SK-MEL-5 (cell line): ENCODE measurements around the gene KRR1. TPM values are rescaled to one million over a fixed set of nuclear protein-coding genes. Genes with fewer than 3 reads are reported as not detected.
A peak's percentile ranks its signal among the peaks of the same experiment; 100 is the strongest.

Source experiments
- DNase-seq: peaks from one replicate; pipeline ENCODE4 v3.0.0-alpha.2; 2016; ENCODE audit warnings: low read depth, low spot score
- in situ Hi-C: cut with HindIII; loops from 2 replicates; pipeline ENCODE4 v1.10.0; 2016; ENCODE audit warnings: low sequenced_read_pairs, high pct_unique_total_duplicates, low pct_unique_long_range_greater_than_20kb
- polyA plus RNA-seq, 2 experiments: library from polyadenylated mRNA; depleted of rRNA; stranded (reverse); fragments of >200 nt; gene quantifications; 2 replicates each; pipeline ENCODE4 v1.2.3, GENCODE V29; 2015
- total RNA-seq: library from RNA; depleted of rRNA; stranded (reverse); fragments of >200 nt; shearing (Covaris generic); gene quantifications from 2 replicates; pipeline ENCODE4 v1.2.3, GENCODE V29; 2014; rRNA removed

The KRR1 gene
- total RNA-seq, result 65.4 and 79.7 TPM in 2 replicates
- polyA plus RNA-seq (2015; cell fraction: cytosol; rRNA removed), result 33.4 and 51.3 TPM in 2 replicates
- polyA plus RNA-seq (2015; cell fraction: nucleus; rRNA removed), result 77.1 and 113 TPM in 2 replicates

DNA sequence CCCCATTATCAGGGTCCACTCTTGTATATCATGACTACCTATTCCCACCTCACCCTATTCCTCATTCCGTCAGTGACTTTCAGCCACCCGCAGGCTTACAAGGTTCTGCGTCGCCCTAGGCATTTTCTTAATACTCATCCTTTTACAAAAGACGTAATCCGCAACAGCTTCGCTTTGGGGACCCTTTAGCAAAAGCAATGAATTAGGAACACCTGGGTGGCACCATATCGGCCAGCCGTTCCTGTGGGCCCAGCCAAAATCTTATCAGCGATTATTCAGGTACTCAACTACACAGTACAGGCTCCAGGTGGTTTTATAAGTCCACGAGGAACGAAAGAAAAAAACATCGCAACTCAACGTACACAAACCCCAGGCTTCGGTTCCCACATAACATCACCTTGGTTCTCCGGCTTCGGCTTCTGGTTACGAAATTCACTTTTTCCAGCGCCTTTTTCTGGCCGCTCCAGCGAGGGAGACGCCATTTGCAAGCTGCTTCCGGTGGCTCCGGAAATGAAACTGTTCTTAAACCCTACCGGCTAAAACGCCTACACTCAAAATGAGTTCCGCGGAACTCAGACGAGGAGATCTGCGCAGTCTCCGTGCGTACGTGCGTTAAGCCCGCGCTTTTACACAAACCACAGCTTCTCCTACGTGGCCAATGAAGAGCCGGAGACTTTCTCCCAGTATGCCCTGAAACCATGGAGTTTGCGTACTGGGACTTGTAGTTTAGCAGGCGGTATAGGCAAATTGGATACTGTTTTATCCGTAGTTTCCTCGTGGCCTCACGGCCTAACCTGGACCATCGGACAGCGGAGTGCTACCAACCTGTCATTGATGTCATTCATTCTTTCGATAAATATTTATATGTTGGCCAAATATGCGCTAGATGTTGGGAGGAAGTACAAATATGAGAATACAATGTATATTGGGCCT lies at the start of gene KRR1:
Gene KRR1 (minus strand): TSS at position 494 of the 933 bp plus-strand sequence. CDS start 12 bp downstream, at position 482.
- in situ Hi-C loops, result no loop called here
- DNase-seq, result peak; percentile 99

DNA sequence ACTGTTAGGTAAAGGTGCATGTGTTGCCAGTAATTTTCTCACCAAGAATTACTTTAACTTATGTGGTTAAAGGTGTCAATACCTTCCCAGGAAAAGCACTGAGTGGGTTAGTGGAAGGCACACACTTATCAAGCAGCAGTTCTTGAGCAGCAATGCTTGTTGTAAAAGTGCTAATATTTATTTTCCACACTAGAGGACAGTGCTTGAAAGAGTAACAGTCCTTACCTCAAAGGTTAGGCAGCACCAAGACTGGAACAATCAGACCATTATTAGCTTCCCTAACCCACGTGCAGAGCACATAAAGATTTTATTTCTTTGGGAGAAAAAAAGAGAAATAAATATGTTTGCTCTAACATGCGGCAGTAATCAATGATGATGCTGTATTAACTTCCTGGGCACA lies 48.8 kb upstream of the KRR1 start:
- in situ Hi-C loops, result no loop called here
- DNase-seq, result peak; percentile 92

DNA sequence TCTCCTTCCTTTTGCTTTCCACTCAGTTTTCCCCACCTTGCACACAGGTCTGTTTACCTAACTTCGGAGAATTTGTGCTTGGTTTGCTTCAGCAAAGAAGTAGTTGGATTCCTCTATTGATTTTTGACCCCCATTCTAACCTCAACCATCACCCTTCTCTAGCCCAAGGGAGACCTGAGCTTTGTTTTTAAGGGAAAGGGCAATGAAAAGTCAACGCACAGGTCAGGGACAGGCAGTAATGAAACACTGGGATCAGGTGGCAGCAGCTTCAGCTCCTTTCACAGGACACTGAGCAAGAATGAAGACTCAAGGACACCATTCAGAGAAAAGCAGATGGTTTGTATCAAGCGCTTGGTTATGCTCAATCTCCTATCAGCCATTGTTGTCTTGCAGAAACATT lies 46.9 kb upstream of the KRR1 start:
- in situ Hi-C loops, result no loop called here
- DNase-seq, result no peak

DNA sequence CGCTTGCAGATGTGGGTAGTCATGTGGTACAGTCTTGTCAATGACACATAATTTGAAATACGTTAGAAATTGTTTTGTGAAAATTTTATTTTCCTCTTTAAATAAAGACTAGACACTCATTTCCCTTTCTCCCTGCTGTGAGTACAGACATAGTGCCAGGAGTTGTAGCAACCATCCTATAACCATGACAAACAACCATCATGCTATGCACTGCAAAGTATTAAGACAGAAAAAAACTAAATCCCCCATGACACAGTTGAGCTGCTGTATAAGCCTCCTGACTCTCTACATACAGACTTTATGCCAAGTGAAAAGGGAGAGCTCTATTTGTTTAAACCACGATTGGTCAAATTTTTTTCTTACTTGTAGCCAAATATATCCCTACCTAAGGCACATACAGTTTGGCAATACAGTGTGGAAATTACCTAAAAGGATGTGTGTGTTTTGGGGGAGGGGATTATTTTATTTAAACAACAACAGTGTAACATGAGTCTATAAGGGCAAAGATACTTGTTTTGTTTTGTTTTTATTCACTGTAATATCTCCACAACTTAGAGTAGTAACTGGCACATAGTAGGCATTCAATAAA lies 45.0 kb upstream of the KRR1 start:
- DNase-seq, result peak; percentile 7
- in situ Hi-C loops, result no loop called here

DNA sequence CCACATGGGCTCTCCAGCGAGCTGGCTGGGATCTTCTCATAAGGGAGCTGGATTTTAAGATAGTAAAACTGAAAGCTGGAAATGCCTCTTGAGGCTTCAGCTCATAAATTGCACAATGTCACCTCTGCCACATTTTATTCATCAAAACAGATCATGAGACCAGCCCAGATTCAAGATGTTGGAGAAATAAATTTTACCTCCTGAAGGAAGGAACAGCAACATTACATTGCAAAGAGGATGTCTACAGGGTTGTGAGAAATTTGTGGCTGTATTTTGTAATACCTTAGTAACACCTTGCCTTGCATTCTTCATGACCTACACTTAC lies 43.1 kb upstream of the KRR1 start:
- DNase-seq, result no peak
- in situ Hi-C loops, result no loop called here

DNA sequence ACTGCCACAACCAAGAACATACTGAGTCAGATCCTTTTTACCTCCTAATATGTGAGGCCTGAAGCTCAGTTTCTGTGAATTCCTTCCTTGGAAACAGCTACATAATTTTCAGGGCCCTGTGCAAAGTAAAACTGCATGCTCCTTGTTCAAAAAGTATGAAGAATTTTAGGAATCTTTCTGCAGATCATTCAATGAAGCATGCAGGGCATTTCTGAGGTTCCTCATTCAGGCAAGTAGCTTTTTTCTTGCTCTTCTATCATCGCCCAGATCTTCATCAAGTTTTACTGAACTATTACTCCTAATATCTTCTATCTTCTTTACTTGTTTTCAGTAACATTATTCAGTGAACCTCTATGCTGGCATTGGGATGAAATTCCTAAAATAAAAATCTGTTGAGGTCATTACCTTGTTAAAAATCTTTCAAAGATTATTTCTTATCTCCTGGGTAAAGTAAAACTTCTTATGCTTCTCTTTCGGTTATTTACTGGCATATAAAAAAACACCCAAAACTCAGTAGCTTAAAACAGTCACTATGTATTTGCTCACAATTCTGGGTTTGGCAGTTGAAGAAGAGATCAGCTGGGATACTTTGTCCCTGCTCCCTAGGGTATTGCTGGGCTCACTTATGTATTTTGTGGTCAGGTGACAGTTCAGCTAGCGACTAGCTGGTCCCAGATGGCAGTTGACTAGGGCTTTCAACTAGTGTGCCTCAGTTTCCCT lies 42.6 kb upstream of the KRR1 start:
- DNase-seq, result peak; percentile 25
- in situ Hi-C loops, result no loop called here

DNA sequence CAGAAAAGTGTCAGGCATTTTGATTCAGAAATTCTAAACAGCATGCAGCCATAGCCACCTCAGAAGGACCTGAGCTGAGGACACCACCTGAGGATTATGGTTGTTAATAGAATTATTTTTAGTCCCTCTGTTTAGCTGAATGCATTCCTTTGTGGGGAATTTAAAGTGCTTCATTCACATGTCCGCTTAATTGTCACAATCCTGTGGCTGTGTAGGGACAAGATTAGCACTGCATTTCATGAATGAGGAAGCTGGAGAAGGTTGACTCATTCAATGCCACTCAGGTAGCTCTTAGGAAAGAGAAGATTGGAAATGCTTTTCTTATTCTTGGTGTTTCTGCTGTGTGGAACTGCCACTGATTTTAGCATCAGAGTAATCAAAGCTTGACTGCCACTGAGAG lies 42.0 kb upstream of the KRR1 start:
- DNase-seq, result no peak
- in situ Hi-C loops, result no loop called here

DNA sequence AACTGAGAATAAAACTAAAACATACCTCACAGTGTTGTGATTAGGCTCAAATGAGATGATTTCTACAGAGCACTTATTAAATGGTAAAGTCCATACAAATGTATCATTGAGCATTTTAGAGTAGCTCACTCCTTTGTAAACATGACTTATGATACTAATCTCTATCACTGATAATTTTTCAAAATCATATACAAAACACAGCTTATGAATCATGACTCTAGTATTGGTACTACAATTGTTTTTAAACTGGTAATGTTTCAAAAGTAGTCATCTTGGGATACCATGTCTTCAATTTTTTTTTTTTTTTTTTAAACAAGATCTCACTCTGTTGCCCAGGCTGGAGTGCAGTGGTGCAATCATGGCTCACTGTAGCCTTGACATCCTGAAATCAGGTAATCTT lies 40.1 kb upstream of the KRR1 start:
- in situ Hi-C loops, result no loop called here
- DNase-seq, result no peak

DNA sequence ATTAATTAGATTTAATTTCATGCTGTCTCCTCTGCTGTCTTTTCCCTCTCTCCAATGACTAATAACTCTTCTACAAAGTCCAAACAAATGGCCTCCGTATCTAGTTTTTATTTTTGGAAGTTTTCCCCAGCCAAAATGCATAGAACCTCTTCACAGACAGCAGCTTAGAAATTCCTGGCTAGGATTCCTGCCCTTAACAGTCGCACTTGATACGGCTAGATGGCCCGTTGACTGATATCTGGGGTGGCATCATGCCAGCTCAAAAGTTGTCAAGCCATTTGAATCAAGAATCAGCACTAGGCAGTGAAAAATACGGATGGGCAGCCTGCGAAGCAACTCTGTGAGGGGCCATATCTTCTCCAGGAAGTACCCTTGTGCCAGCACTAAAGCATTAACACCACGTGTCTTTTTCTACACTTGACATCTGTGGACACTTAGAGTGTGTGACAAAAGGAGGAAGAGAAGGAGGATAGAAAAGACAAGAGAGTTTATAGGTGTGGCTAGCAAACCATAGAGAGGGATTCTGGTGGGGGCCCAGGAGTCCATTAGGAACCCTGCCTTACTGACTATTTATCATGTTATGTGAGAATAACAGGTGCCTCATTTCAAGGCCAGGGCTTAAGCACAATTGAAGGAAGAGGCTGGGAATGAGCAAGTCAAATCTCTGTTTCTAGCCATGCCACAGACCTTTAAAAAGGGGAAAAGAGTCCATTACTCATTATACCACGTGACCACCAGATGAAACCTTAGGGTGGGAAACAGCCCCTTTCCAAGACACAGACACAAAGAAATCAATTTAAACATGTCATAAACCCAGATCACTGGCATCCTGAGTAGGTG lies 39.2 kb upstream of the KRR1 start:
- no peak for DNase-seq
- in situ Hi-C loops, result no loop called here

DNA sequence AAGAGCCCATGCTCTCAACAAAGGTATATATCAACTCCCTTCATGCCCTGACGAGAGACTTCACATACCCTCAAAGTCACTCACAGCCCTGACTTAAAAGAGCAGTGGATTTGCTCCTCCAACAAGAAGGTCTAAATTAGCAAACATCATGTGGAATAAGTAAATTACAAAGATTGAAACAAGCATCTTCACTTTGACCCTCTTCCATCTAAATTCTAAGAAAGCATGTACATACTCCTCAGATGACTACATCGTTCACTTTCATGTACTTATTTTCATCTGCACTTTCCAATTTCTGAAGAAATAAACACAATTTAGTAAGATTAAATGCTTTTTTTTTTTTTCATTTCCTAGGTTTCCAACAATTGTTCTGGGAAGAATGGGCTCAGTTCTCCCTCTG lies 38.6 kb upstream of the KRR1 start:
- in situ Hi-C loops, result no loop called here
- no peak for DNase-seq

DNA sequence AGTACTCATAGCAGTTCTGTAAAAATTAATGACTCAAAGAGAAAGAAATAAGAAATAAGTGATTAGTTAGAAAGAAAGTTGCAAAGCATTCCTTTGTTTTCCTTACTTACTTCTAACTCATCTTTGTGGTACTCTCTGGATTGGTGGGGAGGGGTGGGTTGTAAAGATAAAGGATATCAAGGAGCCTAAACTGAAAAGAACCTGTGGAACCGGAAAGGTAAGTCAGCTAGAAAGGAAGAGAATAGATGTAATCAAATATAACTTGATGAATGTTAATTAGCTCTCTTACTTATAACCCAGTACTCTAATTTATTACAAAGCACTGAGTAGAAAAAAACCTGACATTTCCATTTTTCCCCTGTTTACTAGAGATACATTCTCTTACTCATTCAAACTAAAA lies 37.5 kb upstream of the KRR1 start:
- in situ Hi-C loops, result no loop called here
- DNase-seq, result no peak

DNA sequence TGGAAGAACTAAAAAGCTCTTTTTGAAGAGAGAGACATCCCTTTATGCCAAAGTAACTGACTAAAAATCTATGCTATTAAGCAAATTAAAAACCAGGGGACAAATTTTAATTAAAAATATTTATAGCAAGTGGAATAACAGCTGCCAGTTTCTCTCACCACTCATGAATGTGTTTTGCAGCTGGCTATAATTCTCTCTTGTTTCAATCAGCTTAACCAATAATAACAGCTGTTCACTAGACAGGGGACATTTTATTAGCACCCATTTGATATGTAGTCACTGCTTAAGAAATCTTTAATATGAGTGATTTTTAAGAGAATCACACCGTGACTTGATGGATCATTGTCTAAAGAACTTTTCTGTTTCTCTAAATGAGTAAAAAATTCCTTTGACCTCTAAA lies 34.2 kb upstream of the KRR1 start:
- in situ Hi-C loops, result no loop called here
- DNase-seq, result no peak

DNA sequence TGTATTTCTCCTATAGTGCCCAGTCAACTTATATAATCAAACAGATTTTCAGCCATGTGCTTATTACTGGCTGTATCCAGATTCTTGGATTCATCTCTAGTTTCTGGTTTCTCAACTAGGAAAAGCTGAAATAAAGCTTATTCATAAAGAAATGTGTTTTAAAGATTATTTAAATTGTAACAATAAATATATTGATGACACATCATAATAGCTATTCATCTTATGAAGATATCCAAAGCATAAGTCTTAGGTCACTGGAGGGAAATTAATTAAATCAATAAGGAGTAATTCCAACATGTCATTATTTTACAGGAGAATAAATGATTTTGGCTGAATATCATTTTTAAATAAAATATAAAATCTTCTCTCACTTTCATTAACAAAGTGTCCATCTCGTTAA lies 32.1 kb upstream of the KRR1 start:
- no peak for DNase-seq
- in situ Hi-C loops, result no loop called here

DNA sequence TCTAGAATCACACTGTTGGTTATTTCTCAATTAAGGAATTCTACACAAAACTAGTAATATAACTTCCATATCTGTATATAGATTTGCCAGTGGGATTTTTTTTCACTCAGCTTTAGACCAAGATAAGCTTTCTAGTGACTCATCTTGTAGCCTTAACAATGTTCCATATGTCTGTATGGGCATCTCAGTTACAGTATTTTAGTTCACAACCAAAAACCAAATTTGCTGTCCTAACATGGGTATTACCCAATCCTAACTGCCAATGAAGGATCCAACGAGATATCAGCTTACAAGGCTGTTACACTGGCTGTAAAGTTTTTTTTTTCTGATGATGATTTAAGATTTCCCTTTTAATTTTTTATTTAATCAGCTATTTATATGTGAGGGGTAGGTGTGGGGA lies 31.5 kb upstream of the KRR1 start:
- in situ Hi-C loops, result no loop called here

DNA sequence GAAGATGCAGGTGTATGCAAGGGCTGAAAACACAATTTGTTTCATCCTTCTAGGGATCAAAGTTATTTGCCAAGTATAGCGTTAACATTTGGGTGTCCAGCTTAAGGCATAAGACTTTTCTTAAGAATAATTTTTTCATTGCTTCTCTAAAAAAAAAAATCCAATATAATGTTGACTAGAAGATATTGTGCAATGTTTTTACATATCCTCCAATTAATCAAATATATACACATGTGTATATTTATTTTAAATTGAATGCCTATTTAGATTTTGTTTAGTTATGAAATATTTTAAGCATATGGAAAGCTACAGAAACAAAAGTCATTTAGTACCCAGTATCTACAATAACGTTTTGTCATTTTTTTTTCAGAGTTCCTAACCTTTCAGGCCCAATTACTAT lies 28.5 kb upstream of the KRR1 start:
- in situ Hi-C loops, result no loop called here
- no peak for DNase-seq

More for the DNA sequence above, 31.5 kb upstream of the KRR1 start:
- no peak for DNase-seq

DNA sequence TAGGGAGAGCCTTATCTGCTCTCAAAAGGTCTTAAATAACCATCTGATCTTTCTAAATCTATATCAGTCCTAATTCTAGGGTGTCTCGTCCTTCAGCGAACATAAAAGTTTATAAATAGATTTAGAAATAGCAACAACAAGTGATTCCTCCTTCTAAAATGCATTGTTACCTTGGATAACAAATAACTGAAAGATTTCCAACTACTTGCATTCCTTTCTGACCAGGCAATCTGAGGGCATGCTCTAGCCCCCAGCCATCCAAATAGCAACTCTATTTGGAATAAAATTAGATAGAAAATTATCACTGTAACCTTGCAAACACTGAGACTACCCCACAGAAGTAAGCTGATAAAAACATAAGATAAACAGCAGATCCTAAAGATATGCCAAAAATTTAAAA lies 21.8 kb upstream of the KRR1 start:
- in situ Hi-C loops, result no loop called here
- no peak for DNase-seq

DNA sequence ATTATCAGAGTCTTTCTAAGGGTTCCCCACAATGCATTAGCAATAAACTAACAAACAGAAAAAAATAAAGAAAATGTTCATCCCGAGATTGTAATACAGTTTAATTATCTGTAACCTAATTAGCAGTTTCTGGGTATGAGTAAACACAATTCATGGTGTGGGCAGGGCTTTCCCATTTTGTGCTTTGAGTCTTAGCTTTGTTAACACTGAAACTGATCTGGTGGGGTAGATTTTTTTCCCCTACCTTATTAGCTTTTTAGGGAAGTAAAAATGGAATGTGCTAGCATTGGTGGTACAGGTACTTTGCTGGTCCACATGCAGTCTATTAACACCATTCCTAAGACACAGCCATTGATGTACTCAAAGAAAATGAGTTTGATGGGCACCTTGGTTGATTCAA lies 18.4 kb upstream of the KRR1 start:
- no peak for DNase-seq
- in situ Hi-C loops, result no loop called here

DNA sequence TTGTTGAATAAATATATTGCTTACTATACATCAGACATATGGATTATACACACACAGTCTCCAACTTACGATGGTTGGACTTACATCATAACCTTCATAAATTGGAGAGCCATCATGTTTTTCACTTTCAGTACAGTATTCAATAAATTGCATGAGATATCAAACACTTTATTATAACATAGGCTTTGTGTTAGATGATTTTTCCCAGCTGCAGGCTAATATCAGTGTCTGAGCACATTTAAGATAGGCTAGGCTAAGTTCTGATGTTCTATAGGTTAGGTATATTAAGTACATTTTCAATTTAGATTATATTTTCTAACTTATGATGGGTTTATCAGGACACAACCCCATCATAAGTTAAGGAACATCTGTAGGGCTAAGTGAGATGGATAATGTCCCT lies 17.9 kb upstream of the KRR1 start:
- in situ Hi-C loops, result no loop called here
- DNase-seq, result no peak
